H9 (cell line): ENCODE results near the gene BAG1. TPM values are rescaled to one million over a fixed set of nuclear protein-coding genes. Genes with fewer than 3 reads are reported as not detected.

Experiments
- DNase-seq: peaks from one replicate; pipeline ENCODE4 v3.0.0-alpha.2; 2017
- H2AFZ ChIP-seq: one replicate; pipeline ENCODE4 v1.6.1; 2013; ENCODE audit warnings: mild to moderate bottlenecking, low read length, control low read depth, moderate library complexity
- H2AK5ac ChIP-seq: 2 replicates; pipeline ENCODE4 v1.6.1; 2013; ENCODE audit warnings: low read length, control low read depth, mixed read lengths; ENCODE audit not compliant: insufficient read length
- H2BK120ac ChIP-seq: one replicate; pipeline ENCODE4 v1.6.1; 2013; ENCODE audit warnings: low read depth, mild to moderate bottlenecking, low read length, control low read depth, inconsistent platforms; ENCODE audit not compliant: poor library complexity, severe bottlenecking
- H2BK12ac ChIP-seq: 2 replicates; pipeline ENCODE4 v1.6.1; 2013; ENCODE audit warnings: low read length, control low read depth, mixed read lengths, low read depth; ENCODE audit not compliant: insufficient read length
- H2BK15ac ChIP-seq: 2 replicates; pipeline ENCODE4 v1.6.1; 2013; ENCODE audit warnings: low read depth, low read length, control low read depth
- H2BK20ac ChIP-seq: one replicate; pipeline ENCODE4 v1.6.1; 2013; ENCODE audit warnings: low read depth, mild to moderate bottlenecking, low read length, control low read depth, inconsistent platforms; ENCODE audit not compliant: poor library complexity, severe bottlenecking
- H2BK5ac ChIP-seq: 2 replicates; pipeline ENCODE4 v1.6.1; 2013; ENCODE audit warnings: low read length, control low read depth, mixed read lengths; ENCODE audit not compliant: insufficient read length
- H3K14ac ChIP-seq: 2 replicates; pipeline ENCODE4 v1.6.1; 2013; ENCODE audit warnings: low read length, control low read depth; ENCODE audit not compliant: insufficient read depth
- H3K18ac ChIP-seq: 2 replicates; pipeline ENCODE4 v1.6.1; 2013; ENCODE audit warnings: low read depth, mild to moderate bottlenecking, mixed read lengths, low read length, control low read depth; ENCODE audit not compliant: insufficient read length
- H3K23ac ChIP-seq: 2 replicates; pipeline ENCODE4 v1.6.1; 2013; ENCODE audit warnings: low read length, control low read depth, mixed read lengths, low read depth; ENCODE audit not compliant: insufficient read length
- H3K23me2 ChIP-seq: 2 replicates; pipeline ENCODE4 v1.6.1; 2013; ENCODE audit warnings: low read depth, mild to moderate bottlenecking, mixed read lengths, low read length, control low read depth; ENCODE audit not compliant: insufficient read length, poor library complexity, severe bottlenecking
- H3K27ac ChIP-seq: 2 replicates; pipeline ENCODE4 v1.5.1; 2013; ENCODE audit warnings: low read length, control low read depth, mixed read lengths, low read depth; ENCODE audit not compliant: insufficient read length
- H3K27me3 ChIP-seq: 2 replicates; pipeline ENCODE4 v1.6.1; 2013; ENCODE audit warnings: low read length, control low read depth, inconsistent platforms; ENCODE audit not compliant: insufficient read depth
- H3K4ac ChIP-seq: 2 replicates; pipeline ENCODE4 v1.6.1; 2013; ENCODE audit warnings: low read depth, mild to moderate bottlenecking, control low read depth, inconsistent platforms, low read length, moderate library complexity
- H3K4me1 ChIP-seq: 2 replicates; pipeline ENCODE4 v1.6.1; 2013; ENCODE audit warnings: low read length, control low read depth, inconsistent platforms; ENCODE audit not compliant: insufficient read depth
- H3K4me2 ChIP-seq: 2 replicates; pipeline ENCODE4 v1.6.1; 2013; ENCODE audit warnings: low read length, control low read depth, mixed read lengths; ENCODE audit not compliant: insufficient read length, insufficient read depth
- H3K56ac ChIP-seq: 2 replicates; pipeline ENCODE4 v1.6.1; 2013; ENCODE audit warnings: low read depth, mild to moderate bottlenecking, mixed read lengths, low read length, control low read depth; ENCODE audit not compliant: insufficient read length
- H3K79me1 ChIP-seq: 2 replicates; pipeline ENCODE4 v1.6.1; 2013; ENCODE audit warnings: low read depth, mild to moderate bottlenecking, moderate library complexity, low read length, control low read depth, inconsistent platforms; ENCODE audit not compliant: insufficient read depth, poor library complexity, severe bottlenecking
- H3K79me2 ChIP-seq: 2 replicates; pipeline ENCODE4 v1.6.1; 2013; ENCODE audit warnings: low read length, control low read depth, inconsistent platforms; ENCODE audit not compliant: insufficient read depth
- H3K9ac ChIP-seq: 2 replicates; pipeline ENCODE4 v1.6.1; 2013; ENCODE audit warnings: low read length, control low read depth, mixed read lengths; ENCODE audit not compliant: insufficient read length; ENCODE audit errors: extremely low read depth
- H3K9me3 ChIP-seq: one replicate; pipeline ENCODE4 v1.6.1; 2013; ENCODE audit warnings: low read depth, low read length, inconsistent platforms; ENCODE audit not compliant: control insufficient read depth
- H3T11ph ChIP-seq: one replicate; pipeline ENCODE4 v1.6.1; 2013; ENCODE audit warnings: mild to moderate bottlenecking, low read length, control low read depth, inconsistent platforms
- H4K20me1 ChIP-seq: one replicate; pipeline ENCODE4 v1.6.1; 2013; ENCODE audit not compliant: control insufficient read depth, insufficient read length, insufficient read depth
- H4K5ac ChIP-seq: 2 replicates; pipeline ENCODE4 v1.6.1; 2013; ENCODE audit warnings: low read depth, mild to moderate bottlenecking, mixed read lengths, low read length, control low read depth; ENCODE audit not compliant: insufficient read length
- H4K8ac ChIP-seq: replicated peaks from 2 replicates; pipeline ENCODE4 v1.6.1; 2013; ENCODE audit warnings: low read length, control low read depth, mixed read lengths, low read depth; ENCODE audit not compliant: insufficient read length
- H4K91ac ChIP-seq: 2 replicates; pipeline ENCODE4 v1.6.1; 2013; ENCODE audit warnings: low read depth, mild to moderate bottlenecking, moderate library complexity, mixed read lengths, low read length, control low read depth; ENCODE audit not compliant: insufficient read length
- H3K27ac Mint-ChIP-seq, 3 experiments: 2 replicates in 2 of 3; 3 replicates in 1 of 3; pipeline ENCODE4 v1.8.0; 2020 to 2021; ENCODE audit warnings: mixed read lengths in 3 of 3, mild to moderate bottlenecking in 1 of 3, moderate library complexity in 1 of 3
- H3K27me3 Mint-ChIP-seq: 2 replicates; pipeline ENCODE4 v1.8.0; 2021; ENCODE audit warnings: low read depth, mild to moderate bottlenecking, moderate library complexity, mixed read lengths
- H3K36me3 Mint-ChIP-seq, 3 experiments: 2 replicates in 2 of 3; 3 replicates in 1 of 3; pipeline ENCODE4 v1.8.0; 2020 to 2021; ENCODE audit warnings: low read depth in 3 of 3, mixed read lengths in 3 of 3; ENCODE audit not compliant: insufficient read depth in 1 of 3
- H3K4me1 Mint-ChIP-seq, 2 experiments: 2 replicates each; pipeline ENCODE4 v1.8.0; 2020; ENCODE audit warnings: mixed read lengths in 2 of 2
- H3K4me3 Mint-ChIP-seq, 2 experiments: 2 replicates in 1 of 2; 3 replicates in 1 of 2; pipeline ENCODE4 v1.8.0; 2020 to 2021; ENCODE audit warnings: mild to moderate bottlenecking in 2 of 2, mixed read lengths in 2 of 2, moderate library complexity in 1 of 2
- H3K9me3 Mint-ChIP-seq, 2 experiments: 2 replicates in 1 of 2; 3 replicates in 1 of 2; pipeline ENCODE4 v1.8.0; 2020; ENCODE audit warnings: mild to moderate bottlenecking in 2 of 2, mixed read lengths in 2 of 2, moderate library complexity in 1 of 2
- WGBS: extraction: QIAGEN DNeasy Blood & Tissue Kit; methylation state at CpG from one replicate; pipeline ENCODE4 v1.1.7; 2013; ENCODE audit warnings: missing lambda C conversion rate, low lambda C conversion rate, mixed read lengths; ENCODE audit not compliant: insufficient read length; ENCODE audit errors: extremely low coverage; 5-methylcytosine and 5-hydroxymethylcytosine counted together
- total RNA-seq: library from RNA; stranded (reverse); gene quantifications from 2 replicates; pipeline ENCODE4 v1.2.1, GENCODE V29; 2021
- TF ChIP-seq, protein P1 (sequence below): fragments of 200-600 bp; sonication (generic); conservative IDR thresholded peaks from 3 replicates; pipeline ENCODE4 v1.8.0; 2021; ENCODE audit warnings: antibody characterized with exemption, mild to moderate bottlenecking

The BAG1 gene
- total RNA-seq, 1 experiment from 2014 or later = 66.4 TPM

DNA sequence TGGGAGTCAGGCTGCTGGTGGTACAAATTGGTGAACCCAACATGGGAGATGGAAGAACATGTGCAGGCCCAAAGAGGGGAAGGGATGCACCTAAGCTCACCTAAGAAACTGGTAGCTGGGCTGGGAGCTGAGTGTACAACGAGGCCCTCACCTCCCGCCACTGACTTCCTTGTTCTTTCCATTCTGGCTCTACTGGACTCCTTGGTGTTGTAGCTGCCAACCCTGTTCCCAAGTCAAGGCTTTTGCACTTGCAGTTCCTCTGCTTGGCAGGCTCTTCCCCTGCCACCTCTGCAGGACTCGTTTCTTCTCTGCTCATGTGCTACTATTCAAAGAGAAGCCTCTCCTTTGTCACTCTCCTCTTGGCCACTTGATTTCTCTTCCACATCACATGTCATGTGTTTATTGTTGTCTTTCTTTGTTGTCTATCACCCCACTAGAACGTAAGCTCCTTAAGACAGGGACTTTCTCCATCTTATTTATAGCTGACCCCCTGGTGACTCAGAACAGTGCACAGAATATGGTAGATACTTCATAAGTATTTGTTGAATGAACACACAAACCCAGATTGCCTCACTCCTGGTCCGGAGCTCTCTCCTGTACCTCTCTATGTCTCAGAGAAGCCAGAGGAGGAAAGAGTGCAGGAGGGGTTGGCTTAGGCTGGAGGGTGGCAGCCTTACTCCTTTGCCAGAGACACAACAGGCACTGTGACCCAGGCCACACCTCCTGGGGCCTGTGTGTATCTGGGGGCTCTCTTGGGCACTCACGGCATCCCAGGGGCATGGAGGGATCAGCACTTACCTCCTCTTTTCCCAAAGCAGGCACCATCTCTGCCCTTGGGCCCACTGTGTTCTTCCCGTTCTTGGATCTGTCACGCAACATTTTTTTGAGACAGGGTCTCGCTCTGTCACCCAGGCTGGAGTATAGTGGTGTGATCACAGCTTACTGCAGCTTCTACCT is 29.7 kb downstream of the BAG1 start:
- Histone ChIP-seq H3K4ac (no peak overlapping the region), H4K5ac (no peak overlapping the region), H3K27ac (no peak overlapping the region), H2BK15ac (no peak overlapping the region), H2AFZ (no peak overlapping the region), H2BK5ac (no peak overlapping the region), H3K4me1 (no peaks in the 10 kb centered on the region), H3K23ac (no peak overlapping the region), H2BK20ac (no peak overlapping the region), H3T11ph (no peak overlapping the region), H3K14ac (0 out of 2 replicates have a peak overlapping the region, but pooled peaks have one; percentile 5), H2AK5ac (no peak overlapping the region), H3K4me2 (no peak overlapping the region), H4K20me1 (no peaks in the 10 kb centered on the region), H3K23me2 (no peaks in the 10 kb centered on the region), H4K8ac (no peak overlapping the region), H3K18ac (no peak overlapping the region), H3K79me1 (no peaks in the 10 kb centered on the region), H2BK120ac (no peak overlapping the region), H3K9me3 (no peaks in the 10 kb centered on the region), H3K9ac (no peak overlapping the region), H2BK12ac (no peak overlapping the region), H3K27me3 (no peaks in the 10 kb centered on the region), H3K79me2 (no peaks in the 10 kb centered on the region), H4K91ac (no peak overlapping the region), H3K56ac (no peak overlapping the region)
- DNase-seq = no peak
- no peak overlapping the region for H3K27ac Mint-ChIP-seq
- WGBS = no CpG with 5 or more reads among the region's 9 CpGs
- no peaks in the 10 kb centered on the region for H3K36me3 Mint-ChIP-seq
- H3K9me3 Mint-ChIP-seq = peaks cover 0 to 2% of the 10 kb centered on the region in 2 experiments; a peak in 1 of 5 replicates
- H3K4me3 Mint-ChIP-seq = no peak overlapping the region
- no peaks in the 10 kb centered on the region for H3K4me1 Mint-ChIP-seq
- peaks cover 30% of the 10 kb centered on the region for H3K27me3 Mint-ChIP-seq
- TF ChIP-seq, protein P1, sequence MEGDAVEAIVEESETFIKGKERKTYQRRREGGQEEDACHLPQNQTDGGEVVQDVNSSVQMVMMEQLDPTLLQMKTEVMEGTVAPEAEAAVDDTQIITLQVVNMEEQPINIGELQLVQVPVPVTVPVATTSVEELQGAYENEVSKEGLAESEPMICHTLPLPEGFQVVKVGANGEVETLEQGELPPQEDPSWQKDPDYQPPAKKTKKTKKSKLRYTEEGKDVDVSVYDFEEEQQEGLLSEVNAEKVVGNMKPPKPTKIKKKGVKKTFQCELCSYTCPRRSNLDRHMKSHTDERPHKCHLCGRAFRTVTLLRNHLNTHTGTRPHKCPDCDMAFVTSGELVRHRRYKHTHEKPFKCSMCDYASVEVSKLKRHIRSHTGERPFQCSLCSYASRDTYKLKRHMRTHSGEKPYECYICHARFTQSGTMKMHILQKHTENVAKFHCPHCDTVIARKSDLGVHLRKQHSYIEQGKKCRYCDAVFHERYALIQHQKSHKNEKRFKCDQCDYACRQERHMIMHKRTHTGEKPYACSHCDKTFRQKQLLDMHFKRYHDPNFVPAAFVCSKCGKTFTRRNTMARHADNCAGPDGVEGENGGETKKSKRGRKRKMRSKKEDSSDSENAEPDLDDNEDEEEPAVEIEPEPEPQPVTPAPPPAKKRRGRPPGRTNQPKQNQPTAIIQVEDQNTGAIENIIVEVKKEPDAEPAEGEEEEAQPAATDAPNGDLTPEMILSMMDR = no peak
